KMS-11 (cell line): ENCODE measurements around the gene ATXN7.

Source experiments
- H2AFZ ChIP-seq: fragments of 200-600 bp; sonication (generic); 2 replicates; pipeline ENCODE4 v1.6.1; 2016; ENCODE audit warnings: antibody characterized with exemption, mixed run types, low read depth
- H3K27ac ChIP-seq: fragments of 200-600 bp; sonication (generic); 2 replicates; pipeline ENCODE4 v1.6.1; 2016; ENCODE audit warnings: mild to moderate bottlenecking, mixed run types
- H3K27me3 ChIP-seq: fragments of 200-600 bp; sonication (generic); 2 replicates; pipeline ENCODE4 v1.6.1; 2017; ENCODE audit warnings: mild to moderate bottlenecking, low read depth, mixed run types, moderate library complexity; ENCODE audit not compliant: insufficient read depth
- H3K36me3 ChIP-seq: fragments of 200-600 bp; sonication (generic); 2 replicates; pipeline ENCODE4 v1.6.1; 2017; ENCODE audit warnings: mild to moderate bottlenecking, mixed run types; ENCODE audit not compliant: insufficient read depth
- H3K4me1 ChIP-seq: fragments of 200-600 bp; sonication (generic); 2 replicates; pipeline ENCODE4 v1.6.1; 2016; ENCODE audit warnings: mild to moderate bottlenecking, low read depth, mixed run types; ENCODE audit not compliant: poor library complexity, severe bottlenecking
- H3K4me2 ChIP-seq: fragments of 200-600 bp; sonication (generic); 2 replicates; pipeline ENCODE4 v1.7.0; 2016; ENCODE audit warnings: mild to moderate bottlenecking, mixed run types
- H3K4me3 ChIP-seq: fragments of 200-600 bp; sonication (generic); IDR thresholded peaks from 2 replicates; pipeline ENCODE4 v1.6.1; 2017; ENCODE audit warnings: low read depth, low read length, mixed read lengths; ENCODE audit not compliant: insufficient read depth
- H3K79me2 ChIP-seq: fragments of 200-600 bp; sonication (generic); 2 replicates; pipeline ENCODE4 v1.6.1; 2016; ENCODE audit warnings: low read depth, mixed run types; ENCODE audit not compliant: insufficient read depth
- H3K9ac ChIP-seq: fragments of 200-600 bp; sonication (generic); 2 replicates; pipeline ENCODE4 v1.6.1; 2016; ENCODE audit warnings: mild to moderate bottlenecking, mixed run types
- H4K20me1 ChIP-seq: fragments of 200-600 bp; sonication (generic); 2 replicates; pipeline ENCODE4 v1.6.1; 2016; ENCODE audit warnings: mild to moderate bottlenecking, mixed run types; ENCODE audit not compliant: insufficient read depth
- CTCF ChIP-seq: fragments of 200-600 bp; sonication (generic); conservative IDR thresholded peaks from 2 replicates; pipeline ENCODE4 v1.6.1; 2017; ENCODE audit warnings: low read depth, mild to moderate bottlenecking, antibody characterized with exemption, low read length, moderate library complexity, mixed read lengths

ATXN7 gene

GRCh38 chr3:63966007-63966406 is 102.3 kb downstream of the ATXN7 start:
- Histone ChIP-seq H3K4me3 (no peak overlapping the region), H3K27me3 (no peaks in the 10 kb centered on the region), H2AFZ (no peak overlapping the region), H3K4me2 (no peak overlapping the region), H3K9ac (no peak overlapping the region), H3K36me3 (no peaks in the 10 kb centered on the region), H3K27ac (peak overlapping the region; percentile 81; the same call in 1 of the 2 replicates), H3K79me2 (peaks cover 32% of the 10 kb centered on the region), H4K20me1 (no peaks in the 10 kb centered on the region), H3K4me1 (peaks cover 51% of the 10 kb centered on the region)
- TF ChIP-seq CTCF = no peak

GRCh38 chr3:63966871-63967270 is 103.2 kb downstream of the ATXN7 start:
- no peaks in the 10 kb centered on the region for H3K27me3 ChIP-seq
- H3K36me3 ChIP-seq = no peaks in the 10 kb centered on the region
- no peak overlapping the region for H3K4me3 ChIP-seq
- H4K20me1 ChIP-seq = no peaks in the 10 kb centered on the region
- H3K9ac ChIP-seq = no peak overlapping the region
- TF ChIP-seq CTCF = no peak
- H3K4me1 ChIP-seq = peaks cover 54% of the 10 kb centered on the region
- no peak overlapping the region for H2AFZ ChIP-seq
- peaks cover 39% of the 10 kb centered on the region for H3K79me2 ChIP-seq
- H3K27ac ChIP-seq = peak overlapping the region; percentile 81; the same call in 1 of the 2 replicates
- peak overlapping the region; percentile 73 for H3K4me2 ChIP-seq

- Histone ChIP-seq H3K36me3 (no peaks in the 10 kb centered on the region), H3K27ac (peak overlapping the region; percentile 81), H3K4me2 (peak overlapping the region; percentile 73), H3K27me3 (no peaks in the 10 kb centered on the region), H3K4me3 (no peak overlapping the region), H3K79me2 (peaks cover 49% of the 10 kb centered on the region), H3K4me1 (peaks cover 54% of the 10 kb centered on the region), H4K20me1 (no peaks in the 10 kb centered on the region), H3K9ac (peak overlapping the region; percentile 16; the same call in 1 of the 2 replicates), H2AFZ (no peak overlapping the region)
- no peak for TF ChIP-seq CTCF
Observed at GRCh38 chr3:63967675-63968611, 104.3 kb downstream of the ATXN7 start.

GRCh38 chr3:63968612-63969350 is 105.1 kb downstream of the ATXN7 start:
- Histone ChIP-seq H2AFZ (no peak overlapping the region), H3K4me2 (peak overlapping the region; percentile 73), H3K4me1 (peaks cover 48% of the 10 kb centered on the region), H4K20me1 (no peaks in the 10 kb centered on the region), H3K9ac (peak overlapping the region; percentile 16; the same call in 1 of the 2 replicates), H3K27me3 (no peaks in the 10 kb centered on the region), H3K36me3 (no peaks in the 10 kb centered on the region), H3K4me3 (no peak overlapping the region), H3K27ac (peak overlapping the region; percentile 81), H3K79me2 (peaks cover 49% of the 10 kb centered on the region)
- no peak for TF ChIP-seq CTCF
